Epithelial cell of esophagus (primary cell): ENCODE measurements around the gene KRTAP4-16.
"Not testable (repeated sequence)": the region's sequence is repeated elsewhere in the genome, so short reads cannot be mapped to it uniquely, and the experiment has no call there.

Source experiments
- DNase-seq: peaks from one replicate; pipeline ENCODE4 v3.0.0; 2010; ENCODE audit warnings: low read depth
- H3K4me3 ChIP-seq: 2 replicates; pipeline ENCODE4 v1.5.1; 2011; ENCODE audit warnings: mild to moderate bottlenecking, low read length, control low read depth
- CTCF ChIP-seq: IDR thresholded peaks from 2 replicates; pipeline ENCODE4 v1.5.1; 2011; ENCODE audit warnings: low read depth, mild to moderate bottlenecking, low read length, control low read depth, inconsistent platforms; ENCODE audit not compliant: insufficient read depth; ENCODE audit errors: missing control alignments

Gene KRTAP4-16

GRCh38 chr17:41144846-41145245, 42.8 kb upstream of the KRTAP4-16 start:
- DNase-seq, result no peak
- TF ChIP-seq CTCF, result no peak
- no peak overlapping the region for H3K4me3 ChIP-seq

- TF ChIP-seq CTCF, result no peak
- no peak for DNase-seq
- no peak overlapping the region for H3K4me3 ChIP-seq
Measured at GRCh38 chr17:41141361-41141760, 39.4 kb upstream of the KRTAP4-16 start.

- no peak for TF ChIP-seq CTCF
- DNase-seq, result peak; percentile 96
- no peak within 1 kb of the TSS for H3K4me3 ChIP-seq
Measured at GRCh38 chr17:41140360-41141131, 38.5 kb upstream of the KRTAP4-16 start, which contains the start of gene KRTAP4-6. TSS of gene KRTAP4-6 (minus strand) at chr17:41140544. CDS start at chr17:41140487, 57 bp downstream.

- not testable (repeated sequence) for DNase-seq, H3K4me3 ChIP-seq
Measured at GRCh38 chr17:41139865-41140264, 37.9 kb upstream of the KRTAP4-16 start.

GRCh38 chr17:41133880-41134735, 32.1 kb upstream of the KRTAP4-16 start:
- DNase-seq, result peak; percentile 15
- TF ChIP-seq CTCF, result no peak
- no peak overlapping the region for H3K4me3 ChIP-seq

- TF ChIP-seq CTCF, result no peak
- H3K4me3 ChIP-seq, result no peak overlapping the region
- peak; percentile 83 for DNase-seq
Measured at GRCh38 chr17:41131979-41132378, 30.0 kb upstream of the KRTAP4-16 start.

- peak; percentile 50 for DNase-seq
- no peak for TF ChIP-seq CTCF
- no peak overlapping the region for H3K4me3 ChIP-seq
Measured at GRCh38 chr17:41127371-41127770, 25.4 kb upstream of the KRTAP4-16 start.
